K562 (cell line): ENCODE measurements around the gene PNPLA1. TPM values are rescaled to one million over a fixed set of nuclear protein-coding genes. Genes with fewer than 3 reads are reported as not detected.

ENCODE experiments used
- ATAC-seq: fragments of 200-7000 bp; cut with Tn5 transposase; 3 replicates; pipeline ENCODE4 v1.9.1; 2020; ENCODE audit warnings: moderate library complexity
- BruUV-seq: library from RNA; stranded (reverse); fragments of 400-500 nt; replicated peaks from 2 replicates; lab custom pipeline; 2021; lab: Mats Ljungman, UMichigan
- CTCF ChIA-PET: fragments of 300-600 bp; formaldehyde crosslinking; extraction: SDS; loops from one replicate; lab custom pipeline; 2021; ENCODE audit warnings: low intra/inter-chr PET ratio; lab: Yijun Ruan, JAX
- POLR2A ChIA-PET: fragments of 300-600, 350-650 bp; sonication (Branson Sonifier 250); formaldehyde crosslinking; extraction: SDS; loops from one replicate; lab custom pipeline; 2021; ENCODE audit warnings: antibody characterized with exemption, inconsistent platforms; lab: Yijun Ruan, JAX
- DNase-seq, 4 experiments: peaks; one replicate each; pipeline versions ENCODE4 v3.0.0 to v3.0.0-alpha.2; 2011 to 2018; ENCODE audit warnings: low spot score in 3 of 4, mixed read lengths in 3 of 4; ENCODE audit errors: extremely low read depth in 1 of 4
- FAIRE-seq: peaks from 2 replicates; lab custom pipeline; 2011; peaks lifted over from hg19 to GRCh38; lab: Jason Lieb, UNC
- H2AFZ ChIP-seq: 2 replicates; pipeline ENCODE4 v1.6.0; 2011; ENCODE audit warnings: low read depth, low read length, control low read depth, inconsistent platforms
- H3K27ac ChIP-seq: fragments of 200-600 bp; 3 replicates; pipeline ENCODE4 v1.8.0; 2011; ENCODE audit warnings: low read depth, mild to moderate bottlenecking, control low read depth, inconsistent platforms, low read length, moderate library complexity, mixed read lengths; ENCODE audit errors: extremely low read depth
- H3K27me3 ChIP-seq, 2 experiments: fragments of 300-600 bp in 1 of 2; 2 replicates in 1 of 2; 3 replicates in 1 of 2; pipeline versions ENCODE4 v1.6.0 to v1.8.0; 2011; ENCODE audit warnings: inconsistent platforms in 2 of 2, low read length in 2 of 2, mild to moderate bottlenecking in 1 of 2, mixed read lengths in 1 of 2, moderate library complexity in 1 of 2; ENCODE audit not compliant: control insufficient read depth in 2 of 2, insufficient read depth in 2 of 2
- H3K36me3 ChIP-seq: fragments of 300-600 bp; 3 replicates; pipeline ENCODE4 v1.8.0; 2011; ENCODE audit warnings: mild to moderate bottlenecking, low read length, inconsistent platforms; ENCODE audit not compliant: control insufficient read depth, insufficient read depth
- H3K4me1 ChIP-seq, 2 experiments: fragments of 200-600 bp in 1 of 2; replicated peaks in 1 of 2; 2 replicates in 1 of 2; 3 replicates in 1 of 2; pipeline versions ENCODE4 v1.5.1 to v1.8.0; 2011; ENCODE audit warnings: inconsistent platforms in 2 of 2, low read length in 2 of 2, mild to moderate bottlenecking in 1 of 2, mixed read lengths in 1 of 2, moderate library complexity in 1 of 2; ENCODE audit not compliant: control insufficient read depth in 2 of 2, insufficient read depth in 2 of 2
- H3K4me2 ChIP-seq: 2 replicates; pipeline ENCODE4 v1.6.1; 2011; ENCODE audit warnings: low read length, control low read depth, inconsistent platforms, mixed read lengths; ENCODE audit not compliant: insufficient read depth
- H3K4me3 ChIP-seq: fragments of 200-600 bp; sonication (generic), shearing (Covaris generic); 2 replicates; pipeline ENCODE4 v1.5.1; 2016; ENCODE audit warnings: control low read depth, inconsistent platforms
- H3K79me2 ChIP-seq: fragments of 200-600 bp; 3 replicates; pipeline ENCODE4 v1.8.0; 2011; ENCODE audit warnings: low read length, inconsistent platforms; ENCODE audit not compliant: control insufficient read depth, insufficient read depth
- H3K9ac ChIP-seq, 2 experiments: 2 replicates each; pipeline versions ENCODE4 v1.6.0 to v1.6.1; 2011; ENCODE audit warnings: low read depth in 2 of 2, low read length in 2 of 2, control low read depth in 1 of 2, inconsistent platforms in 1 of 2, mild to moderate bottlenecking in 1 of 2, mixed read lengths in 1 of 2; ENCODE audit not compliant: insufficient read depth in 1 of 2
- H3K9me1 ChIP-seq: one replicate; pipeline ENCODE4 v1.6.0; 2011; ENCODE audit warnings: inconsistent platforms, mild to moderate bottlenecking, low read length, moderate library complexity; ENCODE audit not compliant: control insufficient read depth, insufficient read depth
- H3K9me3 ChIP-seq: replicated peaks from 2 replicates; pipeline ENCODE4 v1.5.1; 2011; ENCODE audit warnings: low read depth, low read length, inconsistent platforms; ENCODE audit not compliant: control insufficient read depth, insufficient read depth
- H4K20me1 ChIP-seq: replicated peaks from 2 replicates; pipeline ENCODE4 v1.6.1; 2011; ENCODE audit warnings: low read length, inconsistent platforms, mixed read lengths; ENCODE audit not compliant: control insufficient read depth, insufficient read depth
- BCOR ChIP-seq: fragments of 450-650 bp; IDR thresholded peaks from 2 replicates; pipeline ENCODE4 v1.6.1; 2016
- CBX3 ChIP-seq, 2 experiments: IDR thresholded peaks; 1 replicate in 1 of 2; 2 replicates in 1 of 2; pipeline ENCODE4 v1.6.1; 2012; ENCODE audit warnings: inconsistent platforms in 2 of 2, low read length in 2 of 2, borderline replicate concordance in 1 of 2, control low read depth in 1 of 2
- FIP1L1 ChIP-seq: fragments of 200-400 bp; formaldehyde crosslinking; IDR thresholded peaks from 2 replicates; pipeline ENCODE4 v1.6.1; 2018; ENCODE audit warnings: mild to moderate bottlenecking, low read depth, low read length; ENCODE audit not compliant: poor library complexity, severe bottlenecking
- HNRNPL ChIP-seq: fragments of 200-400 bp; formaldehyde crosslinking; IDR thresholded peaks from 2 replicates; pipeline ENCODE4 v1.6.1; 2017; ENCODE audit warnings: low read depth, mild to moderate bottlenecking, low read length
- PCBP2 ChIP-seq: fragments of 200-400 bp; formaldehyde crosslinking; IDR thresholded peaks from 2 replicates; pipeline ENCODE4 v1.6.1; 2018; ENCODE audit warnings: low read length, low read depth, mild to moderate bottlenecking, moderate library complexity; ENCODE audit not compliant: poor library complexity, severe bottlenecking
- PYGO2 ChIP-seq: fragments of 450-650 bp; IDR thresholded peaks from 2 replicates; pipeline ENCODE4 v1.6.1; 2016; ENCODE audit warnings: mild to moderate bottlenecking, missing genetic modification characterization, moderate library complexity, missing compliant biosample characterization
- RBM14 ChIP-seq: fragments of 200-400 bp; formaldehyde crosslinking; IDR thresholded peaks from 2 replicates; pipeline ENCODE4 v1.6.1; 2018; ENCODE audit warnings: low read depth, mild to moderate bottlenecking, low read length, moderate library complexity, borderline replicate concordance; ENCODE audit not compliant: insufficient read depth
- SLC30A9 ChIP-seq: fragments of 250-450 bp; sonication (Bioruptor Pico); IDR thresholded peaks from 2 replicates; pipeline ENCODE4 v1.8.0; 2022; ENCODE audit warnings: mild to moderate bottlenecking, moderate library complexity
- SNRNP70 ChIP-seq: fragments of 200-400 bp; formaldehyde crosslinking; optimal IDR thresholded peaks from 2 replicates; pipeline ENCODE3; 2017; ENCODE audit warnings: low read depth, low read length
- SP2 ChIP-seq: IDR thresholded peaks from 2 replicates; pipeline ENCODE4 v1.6.1; 2011; ENCODE audit warnings: mild to moderate bottlenecking, low read depth, low read length, moderate library complexity; ENCODE audit not compliant: poor library complexity, severe bottlenecking; ENCODE audit errors: extremely low read depth
- TEAD2 ChIP-seq: fragments of 450-650 bp; IDR thresholded peaks from 2 replicates; pipeline ENCODE4 v1.6.1; 2016; ENCODE audit warnings: missing genetic modification characterization, control low read depth, missing compliant biosample characterization
- XRCC3 ChIP-seq: fragments of 450-650 bp; IDR thresholded peaks from 2 replicates; pipeline ENCODE4 v1.6.1; 2017; ENCODE audit warnings: mild to moderate bottlenecking, moderate library complexity
- ZNF143 ChIP-seq: sonication (generic); formaldehyde crosslinking; IDR thresholded peaks from 2 replicates; pipeline ENCODE4 v1.9.0; 2022; ENCODE audit warnings: mild to moderate bottlenecking, missing genetic modification reagents
- WGBS: fragments of 100-300 bp; shearing (Covaris generic); methylation state at CpG from one replicate; pipeline ENCODE4 v1.1.6; 2016; ENCODE audit warnings: low coverage, mixed read lengths; ENCODE audit not compliant: insufficient coverage; ENCODE audit errors: missing lambda C conversion rate; 5-methylcytosine and 5-hydroxymethylcytosine counted together
- in situ Hi-C: fragments of 300-500 bp; cut with MboI; formaldehyde crosslinking; loops from 4 replicates; pipeline ENCODE4 v1.15.0; 2018; ENCODE audit warnings: inconsistent platforms, mixed read lengths
- intact Hi-C: fragments of 100-400 bp; cut with micrococcal nuclease; formaldehyde crosslinking; loops from 2 replicates; pipeline ENCODE4 v1.14.2; 2022
- polyA plus RNA-seq, 8 experiments: library from polyadenylated mRNA; depleted of rRNA in 4 of 8; stranded (reverse) in 5 of 8; unstranded in 3 of 8; fragments of >200 nt; fragmentation: Nextera tagmentation in 2 of 8; fragmentation: Illumina TruSeq in 1 of 8; extraction: Ambion mirVana in 2 of 8; extraction: Trizol in 1 of 8; gene quantifications; 2 replicates each; pipeline versions ENCODE4 v1.2.1 to v1.2.3, GENCODE V29; 2011 to 2014; ENCODE audit warnings: inconsistent platforms in 1 of 8, missing spikeins in 1 of 8
- total RNA-seq, 7 experiments: library from RNA; depleted of rRNA in 6 of 7; stranded (reverse); fragments of >200 nt in 6 of 7; fragmentation: Illumina TruSeq in 2 of 7; extraction: Trizol in 2 of 7; gene quantifications; 2 replicates each; pipeline versions ENCODE4 v1.2.1 to v1.2.3, GENCODE V29; 2011 to 2021; ENCODE audit warnings: low replicate concordance in 1 of 7
- TF ChIP-seq, protein P1 (sequence below): sonication (generic); formaldehyde crosslinking; IDR thresholded peaks from 2 replicates; pipeline ENCODE4 v1.8.1; 2023; ENCODE audit warnings: missing genetic modification reagents, mild to moderate bottlenecking, borderline replicate concordance

Gene PNPLA1
- total and polyA plus RNA-seq, 9 of the 15 experiments (the other 6 are each of a cell fraction or from before 2014, with no cell fraction given): 0.04 to 0.27 (median 0.13) TPM; not detected in 2

DNA sequence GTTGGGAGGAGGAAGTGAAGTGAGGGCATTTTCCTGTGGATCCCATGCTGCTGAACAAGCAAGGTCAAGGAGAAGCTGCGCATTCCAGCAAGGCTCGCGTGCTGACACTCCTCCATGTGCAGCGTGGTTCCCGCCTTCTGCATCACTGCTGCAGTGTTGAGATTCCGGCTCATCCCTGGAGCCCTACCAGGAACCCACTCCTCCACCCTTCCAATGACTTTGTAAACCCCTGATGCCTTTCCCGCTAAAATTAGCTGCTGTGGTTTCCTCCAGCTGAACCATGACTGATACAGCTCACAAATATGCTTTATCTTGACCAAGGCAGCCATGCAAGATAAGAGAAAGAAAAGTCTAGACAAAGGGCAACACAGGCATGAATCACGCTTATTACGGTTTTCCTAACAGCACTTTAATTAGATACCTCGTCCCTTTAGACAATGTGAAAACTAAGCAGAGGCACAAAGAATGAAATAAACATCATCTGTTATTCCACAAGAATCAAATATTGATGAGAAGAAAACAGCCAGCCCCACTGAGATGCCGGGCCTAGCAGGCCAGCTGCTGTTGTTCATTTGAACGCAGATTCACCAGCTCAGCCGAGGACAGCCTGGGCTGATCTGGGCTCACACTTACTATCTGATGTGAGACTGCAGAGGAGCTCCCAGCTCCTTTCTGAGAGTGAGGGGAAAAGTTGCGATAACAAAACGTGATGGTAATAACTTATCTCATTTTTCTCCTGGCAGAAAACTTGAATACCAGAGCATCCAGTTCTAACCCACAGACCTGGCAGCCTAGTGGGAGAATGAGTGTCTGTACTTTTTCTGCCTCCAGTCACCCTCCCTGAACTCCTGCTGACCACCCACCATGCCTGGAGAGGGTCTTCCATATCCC is 81.1 kb downstream of the PNPLA1 start (continued):
- TF ChIP-seq ZNF143 (CRISPR knock-in tag) (no peak), HNRNPL (no peak)

DNA sequence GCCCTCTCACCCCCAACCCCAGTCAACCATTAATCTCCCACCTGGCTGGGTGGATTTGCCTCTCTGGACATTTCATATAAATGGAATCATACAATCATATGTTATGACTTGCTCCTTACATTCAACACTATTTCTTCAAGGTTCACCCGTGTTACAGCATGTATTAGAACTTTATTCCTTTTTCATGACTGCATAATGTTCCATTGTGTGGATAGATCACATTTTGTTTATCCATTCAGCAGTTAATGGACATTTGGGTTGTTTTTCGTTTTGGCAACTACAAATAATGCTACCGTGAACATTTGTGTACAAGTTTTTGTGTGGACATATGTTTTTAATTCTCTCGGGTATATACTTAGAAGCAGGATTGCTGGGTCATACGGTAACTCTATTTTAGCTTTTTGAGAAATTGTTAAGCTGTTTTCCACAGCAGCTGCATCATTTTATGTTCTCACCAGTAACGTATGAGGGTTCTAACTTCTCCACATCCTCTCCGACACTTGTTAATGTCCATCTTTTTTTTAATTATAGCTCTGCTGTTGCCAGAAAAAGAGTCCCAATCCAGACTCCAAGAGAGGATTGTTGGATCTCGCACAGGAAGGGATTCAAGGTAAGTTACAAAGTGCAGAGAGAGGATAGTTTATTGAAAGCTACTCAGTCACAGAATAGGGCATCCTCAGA is 82.8 kb downstream of the PNPLA1 start:
- DNase-seq (no peak), ATAC-seq (no peak), FAIRE-seq (no peak)
- no peaks in the 10 kb centered on the region for H3K9me1 ChIP-seq
- no peak overlapping the region for H3K27ac ChIP-seq
- H3K9ac ChIP-seq: no peak overlapping the region
- no peak overlapping the region for H3K4me2 ChIP-seq
- intact Hi-C loops (no loop called here), in situ Hi-C loops (no loop called here)
- H3K4me3 ChIP-seq: no peak overlapping the region
- H2AFZ ChIP-seq: no peak overlapping the region
- no peaks in the 10 kb centered on the region for H3K36me3 ChIP-seq
- CTCF ChIA-PET: no interaction called here
- 46% methylated on average over 8 of the region's 8 CpGs for WGBS
- BruUV-seq: no TSS peak
- H3K9me3 ChIP-seq: peaks cover 5% of the 10 kb centered on the region; the same call in 1 of the 2 replicates
- POLR2A ChIA-PET: no interaction called here
- H4K20me1 ChIP-seq: peaks cover 9% of the 10 kb centered on the region; the same call in 1 of the 2 replicates
- no peaks in the 10 kb centered on the region for H3K79me2 ChIP-seq
- no peaks in the 10 kb centered on the region; a peak in 1 of 5 replicates for H3K27me3 ChIP-seq
- H3K4me1 ChIP-seq: peaks cover 11 to 25% of the 10 kb centered on the region in 2 experiments; a peak in 4 of 5 replicates
- TF ChIP-seq SNRNP70 (no peak), RBM14 (no peak), PCBP2 (no peak), PYGO2 (tag) (no peak), TEAD2 (no peak), SP2 (no peak), CBX3 (IDR thresholded peaks at IDR 0.05; ENCODE audit: borderline replicate concordance in 1 of 2, low read length in 2 of 2) (peak in 1 of 2 experiments; percentile 72; a peak in 1 of 3 replicates), BCOR (peak; percentile 88), FIP1L1 (no peak), XRCC3 (no peak), SLC30A9 (CRISPR knock-in tag) (no peak)
- TF ChIP-seq, protein P1, sequence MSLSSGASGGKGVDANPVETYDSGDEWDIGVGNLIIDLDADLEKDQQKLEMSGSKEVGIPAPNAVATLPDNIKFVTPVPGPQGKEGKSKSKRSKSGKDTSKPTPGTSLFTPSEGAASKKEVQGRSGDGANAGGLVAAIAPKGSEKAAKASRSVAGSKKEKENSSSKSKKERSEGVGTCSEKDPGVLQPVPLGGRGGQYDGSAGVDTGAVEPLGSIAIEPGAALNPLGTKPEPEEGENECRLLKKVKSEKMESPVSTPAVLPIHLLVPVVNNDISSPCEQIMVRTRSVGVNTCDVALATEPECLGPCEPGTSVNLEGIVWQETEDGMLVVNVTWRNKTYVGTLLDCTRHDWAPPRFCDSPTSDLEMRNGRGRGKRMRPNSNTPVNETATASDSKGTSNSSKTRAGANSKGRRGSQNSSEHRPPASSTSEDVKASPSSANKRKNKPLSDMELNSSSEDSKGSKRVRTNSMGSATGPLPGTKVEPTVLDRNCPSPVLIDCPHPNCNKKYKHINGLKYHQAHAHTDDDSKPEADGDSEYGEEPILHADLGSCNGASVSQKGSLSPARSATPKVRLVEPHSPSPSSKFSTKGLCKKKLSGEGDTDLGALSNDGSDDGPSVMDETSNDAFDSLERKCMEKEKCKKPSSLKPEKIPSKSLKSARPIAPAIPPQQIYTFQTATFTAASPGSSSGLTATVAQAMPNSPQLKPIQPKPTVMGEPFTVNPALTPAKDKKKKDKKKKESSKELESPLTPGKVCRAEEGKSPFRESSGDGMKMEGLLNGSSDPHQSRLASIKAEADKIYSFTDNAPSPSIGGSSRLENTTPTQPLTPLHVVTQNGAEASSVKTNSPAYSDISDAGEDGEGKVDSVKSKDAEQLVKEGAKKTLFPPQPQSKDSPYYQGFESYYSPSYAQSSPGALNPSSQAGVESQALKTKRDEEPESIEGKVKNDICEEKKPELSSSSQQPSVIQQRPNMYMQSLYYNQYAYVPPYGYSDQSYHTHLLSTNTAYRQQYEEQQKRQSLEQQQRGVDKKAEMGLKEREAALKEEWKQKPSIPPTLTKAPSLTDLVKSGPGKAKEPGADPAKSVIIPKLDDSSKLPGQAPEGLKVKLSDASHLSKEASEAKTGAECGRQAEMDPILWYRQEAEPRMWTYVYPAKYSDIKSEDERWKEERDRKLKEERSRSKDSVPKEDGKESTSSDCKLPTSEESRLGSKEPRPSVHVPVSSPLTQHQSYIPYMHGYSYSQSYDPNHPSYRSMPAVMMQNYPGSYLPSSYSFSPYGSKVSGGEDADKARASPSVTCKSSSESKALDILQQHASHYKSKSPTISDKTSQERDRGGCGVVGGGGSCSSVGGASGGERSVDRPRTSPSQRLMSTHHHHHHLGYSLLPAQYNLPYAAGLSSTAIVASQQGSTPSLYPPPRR (CRISPR knock-in tag): no peak
